SK-MEL-5 (cell line): ENCODE data around the gene QSOX1. TPM values are rescaled to one million over a fixed set of nuclear protein-coding genes. Genes with fewer than 3 reads are reported as not detected.

Experiments
- DNase-seq: peaks from one replicate; pipeline ENCODE4 v3.0.0-alpha.2; 2016; ENCODE audit warnings: low read depth, low spot score
- in situ Hi-C: cut with HindIII; loops from 2 replicates; pipeline ENCODE4 v1.10.0; 2016; ENCODE audit warnings: low sequenced_read_pairs, high pct_unique_total_duplicates, low pct_unique_long_range_greater_than_20kb
- total RNA-seq: library from RNA; depleted of rRNA; stranded (reverse); fragments of >200 nt; shearing (Covaris generic); gene quantifications from 2 replicates; pipeline ENCODE4 v1.2.3, GENCODE V29; 2014

QSOX1 gene
- total RNA-seq, 1 experiment from 2014 or later: 66.9 TPM

- no peak for DNase-seq
- in situ Hi-C loops: no loop called here
Measured at GRCh38 chr1:180235077-180235501, 80.4 kb downstream of the QSOX1 start.

DNA sequence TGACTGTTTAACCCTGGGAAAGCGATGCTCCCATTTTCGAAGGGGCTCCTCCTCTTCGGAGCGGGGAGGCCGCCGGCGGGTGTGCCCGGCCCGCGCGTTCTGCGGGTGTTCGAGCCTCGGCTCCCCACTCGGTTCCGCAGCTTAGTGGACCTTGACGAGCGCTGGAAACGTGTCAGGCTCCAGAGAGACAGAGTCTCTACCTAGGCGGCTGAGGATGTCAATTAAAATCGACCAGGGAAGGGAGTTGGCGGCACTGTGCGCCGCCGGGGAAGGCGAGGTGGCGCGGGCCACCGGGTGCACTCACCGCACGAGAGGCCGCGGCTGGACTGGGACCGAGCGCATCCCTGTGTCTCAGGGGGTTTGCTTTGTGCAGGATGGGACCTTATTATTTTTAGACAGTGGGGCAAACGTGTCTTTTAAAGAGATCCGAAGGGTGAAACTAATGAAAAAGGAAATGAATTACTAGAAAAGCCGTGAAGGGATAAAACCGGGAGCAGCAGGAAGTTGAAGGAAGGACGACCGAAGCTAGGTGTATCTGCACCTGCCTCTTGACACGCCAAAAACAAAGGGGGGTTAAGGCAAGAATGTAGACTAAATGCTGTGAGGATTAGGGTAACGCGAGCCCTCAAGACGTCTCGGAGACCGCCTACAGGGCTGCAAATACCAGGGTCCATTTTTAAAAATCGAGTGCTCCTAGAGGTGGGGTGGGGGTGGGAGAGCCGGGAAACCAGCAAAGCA is 81.0 kb downstream of the QSOX1 start:
- in situ Hi-C loops: no loop called here
- no peak for DNase-seq

- in situ Hi-C loops: no loop called here
- no peak for DNase-seq
Measured at GRCh38 chr1:180236698-180237509, 82.2 kb downstream of the QSOX1 start.

GRCh38 chr1:180237869-180238476 is 83.3 kb downstream of the QSOX1 start:
- in situ Hi-C loops: no loop called here
- DNase-seq: no peak

DNA sequence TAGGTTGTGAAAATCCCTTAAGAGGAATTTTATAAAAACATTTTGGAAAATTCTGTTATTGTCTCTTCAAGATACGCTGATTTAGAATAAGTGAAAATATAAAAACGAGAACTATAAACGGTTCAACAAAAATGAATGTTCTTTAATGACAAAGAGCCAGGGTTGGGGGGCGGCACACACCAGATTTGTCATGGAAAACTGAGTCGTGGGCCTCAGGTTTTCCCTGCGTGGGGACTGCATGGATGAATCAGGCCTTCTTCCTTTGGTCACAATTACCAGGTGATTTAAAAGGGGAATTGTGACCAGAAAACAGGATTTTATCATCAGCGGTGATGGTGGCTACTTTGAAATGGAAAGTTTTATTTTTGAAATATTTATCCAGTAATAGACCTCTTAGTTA is 84.0 kb downstream of the QSOX1 start:
- no peak for DNase-seq
- in situ Hi-C loops: no loop called here

- no peak for DNase-seq
- in situ Hi-C loops: no loop called here
Measured at GRCh38 chr1:180239145-180240096, 84.8 kb downstream of the QSOX1 start.

DNA sequence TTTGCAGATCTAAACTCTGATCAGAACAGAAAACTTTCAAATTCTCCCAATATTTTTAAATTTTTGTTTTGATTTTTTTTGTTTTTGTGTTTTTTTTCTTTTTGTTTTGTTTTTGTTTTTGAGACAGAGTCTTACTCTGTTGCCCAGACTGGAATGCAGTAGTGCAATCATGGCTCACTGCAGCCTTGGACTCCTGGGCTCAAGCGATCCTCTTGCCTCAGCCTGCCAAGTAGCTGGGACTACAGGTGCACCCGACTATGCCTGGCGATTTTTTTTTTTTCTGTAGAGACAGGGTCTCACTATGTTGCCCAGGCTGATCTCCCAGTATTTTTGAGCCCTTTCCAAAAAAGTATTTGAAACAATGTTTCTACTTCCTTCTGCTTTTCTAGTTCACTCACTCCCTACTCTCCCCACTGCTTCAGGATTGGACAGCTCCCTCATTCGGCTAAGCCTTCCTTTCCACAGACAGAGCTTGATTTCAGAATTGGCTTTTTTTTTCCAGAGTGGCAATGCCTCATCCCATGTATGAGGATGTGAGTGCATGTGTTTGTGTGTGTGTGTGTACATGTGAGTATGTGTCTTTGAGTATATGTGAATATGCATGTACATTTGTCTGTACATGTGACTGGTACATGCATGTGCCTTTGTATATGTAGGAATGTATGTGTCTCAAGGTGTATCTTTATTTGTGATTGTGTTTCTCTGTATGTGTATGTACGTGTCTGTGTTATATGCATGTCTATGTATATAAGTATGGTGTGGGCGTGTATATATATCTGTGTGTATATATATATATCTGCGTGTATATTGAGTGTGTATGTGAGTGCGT is 87.3 kb downstream of the QSOX1 start:
- in situ Hi-C loops: no loop called here
- peak; percentile 16 for DNase-seq

GRCh38 chr1:180243517-180244221 is 89.0 kb downstream of the QSOX1 start:
- in situ Hi-C loops: no loop called here
- no peak for DNase-seq

- in situ Hi-C loops: no loop called here
Measured at GRCh38 chr1:180244840-180245239, 90.2 kb downstream of the QSOX1 start.

GRCh38 chr1:180246579-180246978 is 91.9 kb downstream of the QSOX1 start:
- no peak for DNase-seq
- in situ Hi-C loops: no loop called here

More at GRCh38 chr1:180244840-180245239, 90.2 kb downstream of the QSOX1 start:
- no peak for DNase-seq

- peak; percentile 10 for DNase-seq
- in situ Hi-C loops: no loop called here
Measured at GRCh38 chr1:180247061-180247460, 92.4 kb downstream of the QSOX1 start.

- in situ Hi-C loops: no loop called here
- no peak for DNase-seq
Measured at GRCh38 chr1:180247580-180247979, 92.9 kb downstream of the QSOX1 start.

DNA sequence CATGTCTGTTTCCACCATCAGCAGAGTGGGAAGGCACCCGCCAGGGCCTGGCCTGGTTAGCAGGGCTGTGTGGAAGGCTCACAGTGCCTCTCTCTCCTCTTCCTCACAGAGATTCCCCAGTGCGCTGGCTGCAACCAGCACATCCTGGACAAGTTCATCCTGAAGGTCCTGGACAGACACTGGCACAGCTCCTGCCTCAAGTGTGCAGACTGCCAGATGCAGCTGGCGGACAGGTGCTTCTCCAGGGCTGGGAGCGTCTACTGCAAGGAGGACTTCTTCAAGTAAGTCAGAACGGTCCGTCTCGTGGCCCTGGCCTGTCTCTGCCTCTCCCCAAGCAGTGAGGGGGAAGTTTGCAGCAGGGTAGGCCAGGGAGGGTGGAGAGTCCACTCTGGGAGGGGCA is 93.5 kb downstream of the QSOX1 start:
- no peak for DNase-seq
- in situ Hi-C loops: no loop called here

GRCh38 chr1:180248731-180249681 is 94.3 kb downstream of the QSOX1 start:
- in situ Hi-C loops: no loop called here
- peak; percentile 13 for DNase-seq
